ENCODE data around the gene MLANA.

MLANA gene

GRCh38 chr9:5890641-5891040 lies at the start of gene MLANA:
Gene MLANA, plus strand, starts transcription at chr9:5890889. Its CDS starts 1,586 bp downstream, at chr9:5892475.
- no peak for DNase-seq

- no peak for DNase-seq
Observed at GRCh38 chr9:5841771-5842573, 48.7 kb upstream of the MLANA start.

- peak in 1 of 3 experiments; percentile 29 for DNase-seq
Observed at GRCh38 chr9:5842929-5843793, 47.5 kb upstream of the MLANA start.

GRCh38 chr9:5843794-5844471 lies 46.8 kb upstream of the MLANA start:
- peak; percentile 8 to 86 (median 39) for DNase-seq

- no peak for DNase-seq
Observed at GRCh38 chr9:5845157-5845531, 45.5 kb upstream of the MLANA start.

- DNase-seq, result no peak
Observed at GRCh38 chr9:5846096-5846495, 44.6 kb upstream of the MLANA start.

- DNase-seq, result peak in 2 of 3 experiments; percentile 3 to 24
Observed at GRCh38 chr9:5846501-5846921, 44.2 kb upstream of the MLANA start.

GRCh38 chr9:5848372-5848882 lies 42.3 kb upstream of the MLANA start:
- no peak for DNase-seq

- no peak for DNase-seq
Observed at GRCh38 chr9:5850724-5851122, 40.0 kb upstream of the MLANA start.

GRCh38 chr9:5851445-5851844 lies 39.2 kb upstream of the MLANA start:
- DNase-seq, result no peak

GRCh38 chr9:5852987-5853386 lies 37.7 kb upstream of the MLANA start:
- DNase-seq, result no peak

- no peak for DNase-seq
Observed at GRCh38 chr9:5853617-5854016, 37.1 kb upstream of the MLANA start.

GRCh38 chr9:5854063-5854790 lies 36.5 kb upstream of the MLANA start:
- no peak for DNase-seq

- DNase-seq, result no peak
Observed at GRCh38 chr9:5857928-5858327, 32.8 kb upstream of the MLANA start.

GRCh38 chr9:5858833-5859232 lies 31.9 kb upstream of the MLANA start:
- no peak for DNase-seq

GRCh38 chr9:5863092-5863746 lies 27.5 kb upstream of the MLANA start:
- no peak for DNase-seq

GRCh38 chr9:5864446-5864845 lies 26.2 kb upstream of the MLANA start:
- no peak for DNase-seq

- no peak for DNase-seq
Observed at GRCh38 chr9:5866272-5866671, 24.4 kb upstream of the MLANA start.

- DNase-seq, result no peak
Observed at GRCh38 chr9:5866685-5867084, 24.0 kb upstream of the MLANA start.

GRCh38 chr9:5868235-5868634 lies 22.5 kb upstream of the MLANA start:
- DNase-seq, result no peak

GRCh38 chr9:5869315-5870019 lies 21.2 kb upstream of the MLANA start:
- no peak for DNase-seq
